GM13977 (cell line): Measurements from ENCODE around the gene DPCD.
"Not testable (repeated sequence)": the region's sequence is repeated elsewhere in the genome, so short reads cannot be mapped to it uniquely, and the experiment has no call there.

ENCODE experiments used
- DNase-seq: peaks from one replicate; pipeline ENCODE4 v3.0.0; 2012; ENCODE audit warnings: low spot score
- CTCF ChIP-seq: IDR thresholded peaks from 2 replicates; pipeline ENCODE4 v1.5.1; 2012; ENCODE audit warnings: mild to moderate bottlenecking, control low read depth; ENCODE audit not compliant: insufficient read depth; ENCODE audit errors: extremely low read depth, missing control alignments
- in situ Hi-C: fragments of 300-500 bp; cut with MboI; formaldehyde crosslinking; loops from one replicate; pipeline ENCODE4 v1.12.0; 2022; ENCODE audit warnings: low sequenced_read_pairs, low pct_unique_long_range_greater_than_20kb, mixed read lengths, inconsistent platforms; ENCODE audit not compliant: unreplicated experiment

DPCD gene

GRCh38 chr10:101580486-101581399, 7.4 kb upstream of the DPCD start:
- TF ChIP-seq CTCF = no peak
- in situ Hi-C loops = no loop called here
- no peak for DNase-seq

- in situ Hi-C loops = no loop called here
Observed at GRCh38 chr10:101585841-101586240, 2.3 kb upstream of the DPCD start.

GRCh38 chr10:101588879-101589278, 758 bp downstream of the DPCD start:
- no peak for TF ChIP-seq CTCF
- in situ Hi-C loops = no loop called here
- DNase-seq = no peak

More at GRCh38 chr10:101585841-101586240, 2.3 kb upstream of the DPCD start:
- DNase-seq = no peak
- no peak for TF ChIP-seq CTCF

- DNase-seq, in situ Hi-C loops: not testable (repeated sequence)
Observed at GRCh38 chr10:101593331-101593730, 5.2 kb downstream of the DPCD start.

- DNase-seq = no peak
- TF ChIP-seq CTCF = no peak
- in situ Hi-C loops = no loop called here
Observed at GRCh38 chr10:101595591-101596433, 7.7 kb downstream of the DPCD start.

GRCh38 chr10:101597091-101597900, 9.2 kb downstream of the DPCD start:
- in situ Hi-C loops = no loop called here
- DNase-seq = no peak
- TF ChIP-seq CTCF = no peak
